HG02678 (cell line): ENCODE measurements around the gene PRKCA.
"Not testable (repeated sequence)": the region's sequence is repeated elsewhere in the genome, so short reads cannot be mapped to it uniquely, and the experiment has no call there.

Experiments used
- ATAC-seq: cut with Tn5 transposase; IDR thresholded peaks from one replicate; pipeline ENCODE4 v1.9.1; 2021; ENCODE audit warnings: mild to moderate bottlenecking, moderate library complexity; ENCODE audit not compliant: unreplicated experiment

The PRKCA gene

GRCh38 chr17:66459811-66460270, 157.4 kb downstream of the PRKCA start:
- no peak for ATAC-seq

GRCh38 chr17:66460558-66460957, 158.1 kb downstream of the PRKCA start:
- ATAC-seq: no peak

- ATAC-seq: no peak
Measured at GRCh38 chr17:66461343-66461995, 159.1 kb downstream of the PRKCA start.

- no peak for ATAC-seq
Measured at GRCh38 chr17:66462010-66462409, 159.6 kb downstream of the PRKCA start.

GRCh38 chr17:66464921-66465320, 162.5 kb downstream of the PRKCA start:
- ATAC-seq: no peak

- ATAC-seq: no peak
Measured at GRCh38 chr17:66465701-66466100, 163.3 kb downstream of the PRKCA start.

GRCh38 chr17:66466106-66466820, 163.8 kb downstream of the PRKCA start:
- ATAC-seq: no peak

GRCh38 chr17:66466840-66467367, 164.5 kb downstream of the PRKCA start:
- ATAC-seq: no peak

GRCh38 chr17:66467766-66468165, 165.4 kb downstream of the PRKCA start:
- no peak for ATAC-seq

GRCh38 chr17:66468241-66469087, 166.1 kb downstream of the PRKCA start:
- ATAC-seq: no peak

GRCh38 chr17:66469088-66469442, 166.7 kb downstream of the PRKCA start:
- ATAC-seq: no peak

GRCh38 chr17:66469461-66469860, 167.0 kb downstream of the PRKCA start:
- no peak for ATAC-seq

- no peak for ATAC-seq
Measured at GRCh38 chr17:66469890-66470289, 167.5 kb downstream of the PRKCA start.

GRCh38 chr17:66472123-66472522, 169.7 kb downstream of the PRKCA start:
- ATAC-seq: no peak

- ATAC-seq: no peak
Measured at GRCh38 chr17:66474258-66474657, 171.8 kb downstream of the PRKCA start.

GRCh38 chr17:66474806-66475497, 172.5 kb downstream of the PRKCA start:
- no peak for ATAC-seq

- ATAC-seq: no peak
Measured at GRCh38 chr17:66476014-66476413, 173.6 kb downstream of the PRKCA start.

GRCh38 chr17:66477615-66478283, 175.3 kb downstream of the PRKCA start:
- ATAC-seq: no peak

- not testable (repeated sequence) for ATAC-seq
Measured at GRCh38 chr17:66479230-66479889, 176.9 kb downstream of the PRKCA start.

GRCh38 chr17:66480243-66480642, 177.8 kb downstream of the PRKCA start:
- ATAC-seq: no peak
